ENCODE results near the gene KIF1A.

The KIF1A gene

GRCh38 chr2:240736281-240737250, 83.5 kb downstream of the KIF1A start:
- DNase-seq (ENCODE audit: extremely low read depth in 1 of 2, low read depth in 1 of 2) = no peak

- DNase-seq (ENCODE audit: extremely low read depth in 1 of 2, low read depth in 1 of 2) = no peak
Observed at GRCh38 chr2:240735476-240735875, 84.5 kb downstream of the KIF1A start.

GRCh38 chr2:240734756-240735155, 85.3 kb downstream of the KIF1A start:
- DNase-seq (ENCODE audit: extremely low read depth in 1 of 2, low read depth in 1 of 2) = no peak

- no peak for DNase-seq (ENCODE audit: extremely low read depth in 1 of 2, low read depth in 1 of 2)
Observed at GRCh38 chr2:240733803-240734495, 86.1 kb downstream of the KIF1A start.

GRCh38 chr2:240732911-240733622, 87.0 kb downstream of the KIF1A start:
- no peak for DNase-seq (ENCODE audit: extremely low read depth in 1 of 2, low read depth in 1 of 2)

- DNase-seq (ENCODE audit: extremely low read depth in 1 of 2, low read depth in 1 of 2) = no peak
Observed at GRCh38 chr2:240732184-240732583, 87.8 kb downstream of the KIF1A start.

GRCh38 chr2:240731178-240731545, 88.9 kb downstream of the KIF1A start:
- no peak for DNase-seq (ENCODE audit: extremely low read depth in 1 of 2, low read depth in 1 of 2)

GRCh38 chr2:240730501-240731177, 89.4 kb downstream of the KIF1A start:
- no peak for DNase-seq (ENCODE audit: extremely low read depth in 1 of 2, low read depth in 1 of 2)

- DNase-seq (ENCODE audit: extremely low read depth in 1 of 2, low read depth in 1 of 2) = no peak
Observed at GRCh38 chr2:240728827-240729226, 91.2 kb downstream of the KIF1A start.

- no peak for DNase-seq (ENCODE audit: extremely low read depth in 1 of 2, low read depth in 1 of 2)
Observed at GRCh38 chr2:240728361-240728760, 91.7 kb downstream of the KIF1A start.

GRCh38 chr2:240727913-240728312, 92.1 kb downstream of the KIF1A start:
- no peak for DNase-seq (ENCODE audit: extremely low read depth in 1 of 2, low read depth in 1 of 2)

GRCh38 chr2:240727439-240727838, 92.6 kb downstream of the KIF1A start:
- no peak for DNase-seq (ENCODE audit: extremely low read depth in 1 of 2, low read depth in 1 of 2)

- no peak for DNase-seq (ENCODE audit: extremely low read depth in 1 of 2, low read depth in 1 of 2)
Observed at GRCh38 chr2:240726876-240727275, 93.1 kb downstream of the KIF1A start.

GRCh38 chr2:240725671-240726070, 94.3 kb downstream of the KIF1A start:
- DNase-seq (ENCODE audit: extremely low read depth in 1 of 2, low read depth in 1 of 2) = no peak

GRCh38 chr2:240725266-240725665, 94.8 kb downstream of the KIF1A start:
- DNase-seq (ENCODE audit: extremely low read depth in 1 of 2, low read depth in 1 of 2) = no peak

- no peak for DNase-seq (ENCODE audit: extremely low read depth in 1 of 2, low read depth in 1 of 2)
Observed at GRCh38 chr2:240724431-240724830, 95.6 kb downstream of the KIF1A start.

GRCh38 chr2:240723851-240724250, 96.2 kb downstream of the KIF1A start:
- no peak for DNase-seq (ENCODE audit: extremely low read depth in 1 of 2, low read depth in 1 of 2)

- no peak for DNase-seq (ENCODE audit: extremely low read depth in 1 of 2, low read depth in 1 of 2)
Observed at GRCh38 chr2:240722796-240723735, 97.0 kb downstream of the KIF1A start.

GRCh38 chr2:240722376-240722775, 97.6 kb downstream of the KIF1A start:
- no peak for DNase-seq (ENCODE audit: extremely low read depth in 1 of 2, low read depth in 1 of 2)

All from stimulated activated CD8-positive, alpha-beta memory T cell treated with anti-CD3 and anti-CD28 coated beads, Interleukin-7, amount 100 ng/mL, for 48 hours (primary cell).